Liver (tissue), 3 donors: ENCODE results near the gene GRIK2.

Experiments used
- EGR1 ChIP-seq, 2 donors: IDR thresholded peaks; 2 replicates each; pipeline ENCODE4 v1.6.1; 2016 to 2018; ENCODE audit warnings: antibody characterized with exemption in 2 of 2, low read depth in 2 of 2
- GABPA ChIP-seq, 2 donors: IDR thresholded peaks in 1 of 2; conservative IDR thresholded peaks in 1 of 2; 2 replicates each; pipeline ENCODE4 v1.6.1; 2016; ENCODE audit warnings: antibody characterized with exemption in 2 of 2, mild to moderate bottlenecking in 1 of 2, moderate library complexity in 1 of 2
- HNF4G ChIP-seq: IDR thresholded peaks from 2 replicates; pipeline ENCODE4 v1.6.1; 2016; ENCODE audit warnings: antibody characterized with exemption
- JUND ChIP-seq, 2 donors: IDR thresholded peaks; 2 replicates each; pipeline ENCODE4 v1.6.1; 2016; ENCODE audit warnings: antibody characterized with exemption in 2 of 2
- RAD21 ChIP-seq, 2 donors: IDR thresholded peaks; 2 replicates each; pipeline ENCODE4 v1.6.1; 2016; ENCODE audit warnings: antibody characterized with exemption in 2 of 2, mild to moderate bottlenecking in 2 of 2
- REST ChIP-seq: IDR thresholded peaks from 2 replicates; pipeline ENCODE4 v1.6.1; 2016; ENCODE audit warnings: antibody characterized with exemption, mild to moderate bottlenecking
- RXRA ChIP-seq, 2 donors: IDR thresholded peaks; 2 replicates each; pipeline ENCODE4 v1.6.1; 2017 to 2018; ENCODE audit warnings: antibody characterized with exemption in 2 of 2, mild to moderate bottlenecking in 1 of 2
- SP1 ChIP-seq: IDR thresholded peaks from 2 replicates; pipeline ENCODE4 v1.6.1; 2018; ENCODE audit warnings: antibody characterized with exemption, mild to moderate bottlenecking
- TAF1 ChIP-seq: conservative IDR thresholded peaks from 2 replicates; pipeline ENCODE4 v1.6.1; 2016; ENCODE audit warnings: antibody characterized with exemption, mild to moderate bottlenecking
- YY1 ChIP-seq: IDR thresholded peaks from 2 replicates; pipeline ENCODE4 v1.6.1; 2016; ENCODE audit warnings: antibody characterized with exemption, mild to moderate bottlenecking
- ZBTB33 ChIP-seq: IDR thresholded peaks from 2 replicates; pipeline ENCODE4 v1.6.1; 2016; ENCODE audit warnings: antibody characterized with exemption
- TF ChIP-seq, protein P1 (sequence below): fragments of 150-350 bp; IDR thresholded peaks from 2 replicates; pipeline ENCODE4 v1.5.1; 2017; ENCODE audit warnings: improper control_type of control experiment, low read depth, low read length; ENCODE audit not compliant: missing input control
- TF ChIP-seq, protein P2 (sequence below): IDR thresholded peaks from 2 replicates; pipeline ENCODE4 v1.6.1; 2016; ENCODE audit warnings: antibody characterized with exemption
- TF ChIP-seq, protein P3 (sequence below): IDR thresholded peaks from 2 replicates; pipeline ENCODE4 v1.6.1; 2016; ENCODE audit warnings: antibody characterized with exemption
- donor health status: healthy.
- donor health status: healthy.

DNA sequence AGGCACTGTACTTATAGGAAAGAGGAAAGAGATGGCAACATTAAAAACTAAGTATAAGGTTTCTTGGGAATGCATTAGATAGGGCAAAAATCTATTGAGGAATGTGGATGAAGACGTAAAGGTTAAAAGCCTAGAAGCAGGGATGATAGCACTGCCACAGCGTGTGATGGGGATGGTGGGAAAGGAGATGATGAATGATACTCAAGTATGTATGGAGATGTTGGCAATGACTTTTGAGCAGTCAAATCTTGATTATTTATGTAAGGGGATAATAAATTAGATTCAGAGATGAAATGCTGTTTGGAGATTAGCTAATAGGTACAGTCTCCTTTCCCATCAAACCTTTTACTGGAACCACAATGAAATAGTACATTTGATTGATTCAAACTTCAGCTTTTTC, 432.8 kb downstream of the GRIK2 start:
- TF ChIP-seq, protein P1, sequence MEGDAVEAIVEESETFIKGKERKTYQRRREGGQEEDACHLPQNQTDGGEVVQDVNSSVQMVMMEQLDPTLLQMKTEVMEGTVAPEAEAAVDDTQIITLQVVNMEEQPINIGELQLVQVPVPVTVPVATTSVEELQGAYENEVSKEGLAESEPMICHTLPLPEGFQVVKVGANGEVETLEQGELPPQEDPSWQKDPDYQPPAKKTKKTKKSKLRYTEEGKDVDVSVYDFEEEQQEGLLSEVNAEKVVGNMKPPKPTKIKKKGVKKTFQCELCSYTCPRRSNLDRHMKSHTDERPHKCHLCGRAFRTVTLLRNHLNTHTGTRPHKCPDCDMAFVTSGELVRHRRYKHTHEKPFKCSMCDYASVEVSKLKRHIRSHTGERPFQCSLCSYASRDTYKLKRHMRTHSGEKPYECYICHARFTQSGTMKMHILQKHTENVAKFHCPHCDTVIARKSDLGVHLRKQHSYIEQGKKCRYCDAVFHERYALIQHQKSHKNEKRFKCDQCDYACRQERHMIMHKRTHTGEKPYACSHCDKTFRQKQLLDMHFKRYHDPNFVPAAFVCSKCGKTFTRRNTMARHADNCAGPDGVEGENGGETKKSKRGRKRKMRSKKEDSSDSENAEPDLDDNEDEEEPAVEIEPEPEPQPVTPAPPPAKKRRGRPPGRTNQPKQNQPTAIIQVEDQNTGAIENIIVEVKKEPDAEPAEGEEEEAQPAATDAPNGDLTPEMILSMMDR, result no peak
- TF ChIP-seq REST (no peak), RAD21 (IDR thresholded peaks at IDR 0.05) (no peak), HNF4G (no peak), YY1 (no peak), TAF1 (no peak), JUND (IDR thresholded peaks at IDR 0.05) (no peak), SP1 (no peak), RXRA (IDR thresholded peaks at IDR 0.05) (no peak), ZBTB33 (no peak), EGR1 (IDR thresholded peaks at IDR 0.05; ENCODE audit: low read depth in 2 of 2) (no peak), GABPA (IDR thresholded peaks at IDR 0.05 in 1 of 2, conservative IDR thresholded peaks at IDR 0.05 in 1 of 2) (no peak)
- TF ChIP-seq, protein P2, sequence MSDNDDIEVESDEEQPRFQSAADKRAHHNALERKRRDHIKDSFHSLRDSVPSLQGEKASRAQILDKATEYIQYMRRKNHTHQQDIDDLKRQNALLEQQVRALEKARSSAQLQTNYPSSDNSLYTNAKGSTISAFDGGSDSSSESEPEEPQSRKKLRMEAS, result no peak
- TF ChIP-seq, protein P3, sequence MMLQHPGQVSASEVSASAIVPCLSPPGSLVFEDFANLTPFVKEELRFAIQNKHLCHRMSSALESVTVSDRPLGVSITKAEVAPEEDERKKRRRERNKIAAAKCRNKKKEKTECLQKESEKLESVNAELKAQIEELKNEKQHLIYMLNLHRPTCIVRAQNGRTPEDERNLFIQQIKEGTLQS, result no peak
